ENCODE results near the gene CNOT1.
"Not testable (repeated sequence)": the region's sequence is repeated elsewhere in the genome, so short reads cannot be mapped to it uniquely, and the experiment has no call there.

CNOT1 gene

GRCh38 chr16:58638148-58639036 lies 8.8 kb upstream of the CNOT1 start:
- peak; percentile 92 for DNase-seq (ENCODE audit: low read depth)

- not testable (repeated sequence) for DNase-seq (ENCODE audit: low read depth)
These were observed 7.4 kb upstream of the CNOT1 start for GRCh38 chr16:58637021-58637420.

DNA sequence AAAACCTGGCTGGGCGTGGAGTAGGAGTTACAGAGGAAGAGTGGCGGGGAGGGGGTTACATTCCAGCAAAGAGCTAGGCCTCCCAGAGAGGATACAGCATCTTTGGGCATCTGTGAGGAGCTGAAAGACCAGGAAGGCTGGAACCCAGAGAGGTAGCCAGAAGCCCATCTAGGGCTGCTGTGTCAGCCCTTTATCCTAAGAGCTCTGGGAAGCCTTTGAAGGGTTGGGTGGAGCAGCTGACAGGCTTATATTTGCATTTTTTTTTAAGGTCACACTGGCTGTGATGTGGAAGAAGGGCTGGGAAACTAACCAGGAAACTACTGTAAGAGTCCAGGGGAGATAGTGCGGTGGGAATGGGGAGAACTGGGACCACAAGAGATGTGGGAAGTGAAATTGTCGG lies 6.8 kb upstream of the CNOT1 start:
- no peak for DNase-seq (ENCODE audit: low read depth)

DNA sequence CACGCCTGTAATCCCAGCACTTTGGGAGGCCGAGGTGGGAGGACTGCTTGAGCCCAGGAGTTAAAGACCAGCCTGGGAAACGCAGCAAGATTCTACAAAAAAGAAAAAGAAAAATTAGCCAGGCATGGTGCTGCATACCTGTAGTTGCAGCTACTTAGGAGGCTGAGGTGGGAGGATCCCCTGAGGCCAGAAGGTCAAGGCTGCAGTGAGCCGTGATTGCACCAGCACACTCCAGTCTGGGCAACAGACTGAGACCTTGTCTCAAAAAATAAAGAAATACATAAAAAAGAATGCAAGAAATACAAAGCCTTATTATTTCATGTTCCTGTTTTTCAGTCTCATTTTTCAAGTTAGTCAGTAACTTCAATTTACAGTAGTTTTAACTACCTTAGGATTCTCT lies 5.9 kb upstream of the CNOT1 start:
- DNase-seq (ENCODE audit: low read depth), result no peak

- DNase-seq (ENCODE audit: low read depth), result no peak
These were observed 4.7 kb upstream of the CNOT1 start for GRCh38 chr16:58634265-58634802.

- peak; percentile 43 for DNase-seq (ENCODE audit: low read depth)
These were observed 537 bp downstream of the CNOT1 start for GRCh38 chr16:58628845-58629732.

- no peak for DNase-seq (ENCODE audit: low read depth)
These were observed 5.4 kb downstream of the CNOT1 start for GRCh38 chr16:58624209-58624608.

DNA sequence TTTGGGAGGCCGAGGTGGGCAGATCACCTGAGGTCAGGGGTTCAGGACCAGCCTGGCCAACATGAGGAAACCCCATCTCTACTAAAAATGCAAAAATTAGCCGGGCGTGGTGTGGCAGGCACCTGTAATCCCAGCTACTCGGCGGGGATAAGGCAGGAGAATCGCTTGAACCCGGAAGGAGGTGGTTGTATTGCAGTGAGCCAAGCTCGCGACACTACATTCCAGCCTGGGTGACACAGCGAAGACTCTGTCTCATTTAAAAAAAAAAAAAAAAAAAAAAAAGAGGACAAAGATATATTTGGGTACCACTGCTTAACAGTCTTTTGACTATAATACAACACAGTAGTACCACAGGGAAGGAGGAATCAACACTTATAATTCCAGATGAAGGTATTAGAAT lies 9.2 kb downstream of the CNOT1 start:
- DNase-seq (ENCODE audit: low read depth), result no peak

DNA sequence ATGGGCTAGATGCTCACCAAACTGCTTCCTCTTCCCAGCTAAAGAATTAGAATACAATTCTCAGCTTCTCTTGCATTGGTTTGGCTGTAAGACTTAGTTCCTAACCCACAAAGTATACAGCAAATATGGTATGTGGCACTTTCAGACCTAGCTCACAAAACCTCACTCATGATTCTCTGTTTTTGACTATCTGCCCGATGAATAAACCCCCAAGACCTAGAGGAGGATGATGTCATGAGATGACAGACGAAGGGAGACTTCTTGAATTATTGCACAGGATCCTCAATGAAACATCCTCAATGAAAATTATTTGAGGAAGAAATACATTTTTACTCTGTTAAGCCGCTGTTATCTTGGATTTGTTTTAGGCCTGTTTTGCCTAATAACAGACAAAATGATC lies 14.3 kb downstream of the CNOT1 start:
- peak; percentile 51 for DNase-seq (ENCODE audit: low read depth)

DNA sequence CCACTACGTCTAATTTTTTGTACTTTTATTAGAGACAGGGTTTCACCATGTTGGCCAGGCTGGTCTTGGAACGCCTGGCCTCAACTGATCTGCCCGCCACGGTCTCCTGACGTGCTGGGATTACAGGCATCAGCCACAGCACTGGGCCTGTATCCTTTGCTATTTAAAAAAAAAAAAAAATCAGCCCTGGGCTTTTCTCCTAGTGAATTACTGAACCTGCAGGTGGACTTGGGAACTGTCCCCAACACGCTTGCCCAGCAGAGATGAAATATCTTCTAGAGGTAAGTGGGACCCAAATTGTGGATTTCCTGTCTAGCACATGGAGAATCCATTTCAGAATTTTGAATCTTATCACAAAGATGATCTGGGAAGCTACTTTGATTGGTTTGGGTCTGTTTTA lies 14.8 kb downstream of the CNOT1 start:
- no peak for DNase-seq (ENCODE audit: low read depth)

DNA sequence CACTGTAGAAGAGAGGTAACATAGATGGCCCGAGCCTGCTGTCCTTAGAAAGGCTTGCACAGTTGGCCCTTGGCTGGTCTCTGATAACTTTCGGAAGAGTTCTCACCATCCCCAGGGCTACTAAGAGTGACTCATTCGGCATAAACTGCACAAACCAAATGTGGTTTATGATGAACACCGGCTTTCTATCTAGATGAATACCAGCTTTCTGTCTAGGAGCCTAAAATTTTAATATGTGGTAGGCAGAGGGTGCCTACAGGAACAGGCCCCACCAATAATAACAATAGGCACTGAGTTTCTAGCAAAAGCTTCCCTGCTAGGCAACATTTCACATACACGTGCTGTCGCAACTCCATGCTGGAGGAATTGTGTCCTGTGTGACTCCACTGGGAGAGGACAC lies 15.4 kb downstream of the CNOT1 start:
- peak; percentile 67 for DNase-seq (ENCODE audit: low read depth)

DNA sequence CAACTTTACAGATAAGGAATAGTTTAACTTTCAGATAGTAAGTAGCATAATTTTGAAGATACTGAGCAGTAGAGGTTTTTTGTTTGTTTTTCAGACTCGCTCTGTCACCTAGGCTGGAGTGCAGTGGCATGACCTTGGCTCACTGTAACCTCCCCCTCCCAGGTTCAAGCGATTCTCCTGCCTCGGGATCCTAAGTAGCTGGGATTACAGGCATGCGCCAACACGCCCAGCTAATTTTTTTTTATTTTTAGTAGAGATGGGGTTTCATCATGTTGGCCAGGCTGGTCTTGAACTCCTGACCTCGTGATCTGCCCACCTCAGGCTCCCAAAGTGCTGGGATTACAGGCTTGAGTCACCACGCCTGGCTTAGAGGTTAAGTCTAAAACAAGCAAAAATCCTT lies 16.7 kb downstream of the CNOT1 start:
- not testable (repeated sequence) for DNase-seq (ENCODE audit: low read depth)

GRCh38 chr16:58608601-58609136 lies 21.0 kb downstream of the CNOT1 start:
- DNase-seq (ENCODE audit: low read depth), result no peak

DNA sequence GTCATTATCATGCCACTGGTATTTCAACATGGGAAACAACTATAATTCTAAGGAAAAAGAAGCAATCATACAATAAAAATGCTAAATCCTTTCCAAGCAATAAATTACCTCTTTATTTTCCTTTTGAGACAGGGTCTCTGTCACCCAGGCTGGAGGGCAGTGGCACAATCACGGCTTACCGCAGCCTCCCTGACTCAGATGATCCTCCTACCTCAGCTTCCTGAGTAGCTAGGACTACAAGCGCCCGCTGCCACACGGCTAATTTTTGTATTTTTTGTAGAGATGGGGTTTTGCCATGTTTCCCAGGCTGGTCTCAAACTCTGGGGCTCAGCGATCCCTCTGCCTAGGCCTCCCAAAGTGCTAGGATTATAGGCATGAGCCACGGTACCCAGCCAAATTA lies 24.1 kb downstream of the CNOT1 start:
- DNase-seq (ENCODE audit: low read depth), result no peak

DNA sequence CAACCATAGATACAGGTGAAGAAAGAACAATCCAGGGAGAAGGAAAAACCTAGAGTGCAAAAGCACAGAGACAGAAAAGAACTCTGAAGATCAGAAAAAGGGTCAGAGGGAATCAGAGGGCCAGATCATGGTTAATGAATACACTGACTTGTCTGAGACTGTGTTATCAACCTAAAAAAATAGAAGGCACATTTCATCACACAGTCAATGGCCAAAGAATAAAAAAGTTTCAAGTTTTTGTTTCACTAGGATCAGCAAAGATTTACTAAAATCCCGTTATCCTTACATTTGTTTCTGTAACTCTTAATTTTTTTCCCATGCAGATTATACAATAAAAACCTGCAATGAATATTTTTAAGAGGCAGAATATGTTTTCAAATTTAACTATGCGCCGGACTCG lies 38.5 kb downstream of the CNOT1 start:
- DNase-seq (ENCODE audit: low read depth), result no peak

- no peak for DNase-seq (ENCODE audit: low read depth)
These were observed 40.2 kb downstream of the CNOT1 start for GRCh38 chr16:58589326-58589905.

DNA sequence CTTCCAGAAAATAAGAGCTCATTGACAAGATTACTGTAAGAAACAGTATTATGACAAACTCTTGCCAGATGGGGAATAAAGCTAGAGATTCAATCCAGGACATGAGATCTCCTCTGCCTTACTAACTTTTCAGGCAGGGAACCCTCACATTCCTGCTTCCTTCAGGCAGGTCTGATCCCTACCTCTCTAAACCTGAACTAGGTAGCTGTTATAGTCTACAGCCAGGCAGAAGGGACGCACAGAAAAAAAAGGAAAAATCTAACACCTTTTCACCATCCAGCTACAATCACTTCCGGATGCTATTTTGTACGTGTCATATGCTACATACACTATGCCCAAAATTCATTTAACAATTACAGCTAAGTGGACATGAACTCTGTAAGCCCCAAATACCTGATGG lies 41.2 kb downstream of the CNOT1 start:
- no peak for DNase-seq (ENCODE audit: low read depth)

GRCh38 chr16:58586340-58587030 lies 43.1 kb downstream of the CNOT1 start:
- DNase-seq (ENCODE audit: low read depth), result no peak

DNA sequence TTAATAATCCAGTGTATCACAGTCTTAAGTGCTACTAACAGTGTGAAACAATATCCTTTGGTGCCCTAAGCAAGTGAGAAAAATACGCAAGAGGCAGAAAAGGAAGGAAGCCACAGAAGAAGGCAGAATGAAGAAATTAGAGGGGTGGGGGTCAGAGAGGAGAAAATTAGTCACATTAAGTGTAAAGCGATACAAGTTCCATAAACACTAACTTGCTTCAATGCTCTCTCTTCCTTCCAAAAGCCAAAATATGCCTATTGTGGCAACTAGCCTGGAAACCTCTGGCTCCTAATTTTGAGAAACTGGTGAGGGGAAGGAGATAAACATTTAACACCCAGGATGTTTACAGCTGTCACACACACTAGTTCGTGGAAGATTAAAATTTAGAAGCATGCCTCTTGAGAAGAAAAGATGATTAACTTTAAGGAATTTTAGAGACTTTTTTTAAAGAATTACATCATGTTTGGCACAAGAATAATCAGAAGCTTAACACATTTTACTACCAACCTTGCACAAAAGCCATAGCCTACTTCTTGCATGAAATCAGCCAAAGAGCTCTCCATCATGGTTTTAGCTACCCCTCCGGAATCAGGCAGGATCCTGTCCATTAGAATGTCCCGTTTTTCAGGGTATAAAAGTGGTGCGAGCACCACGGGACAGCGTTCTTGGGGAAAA lies 44.7 kb downstream of the CNOT1 start:
- DNase-seq (ENCODE audit: low read depth), result no peak

DNA sequence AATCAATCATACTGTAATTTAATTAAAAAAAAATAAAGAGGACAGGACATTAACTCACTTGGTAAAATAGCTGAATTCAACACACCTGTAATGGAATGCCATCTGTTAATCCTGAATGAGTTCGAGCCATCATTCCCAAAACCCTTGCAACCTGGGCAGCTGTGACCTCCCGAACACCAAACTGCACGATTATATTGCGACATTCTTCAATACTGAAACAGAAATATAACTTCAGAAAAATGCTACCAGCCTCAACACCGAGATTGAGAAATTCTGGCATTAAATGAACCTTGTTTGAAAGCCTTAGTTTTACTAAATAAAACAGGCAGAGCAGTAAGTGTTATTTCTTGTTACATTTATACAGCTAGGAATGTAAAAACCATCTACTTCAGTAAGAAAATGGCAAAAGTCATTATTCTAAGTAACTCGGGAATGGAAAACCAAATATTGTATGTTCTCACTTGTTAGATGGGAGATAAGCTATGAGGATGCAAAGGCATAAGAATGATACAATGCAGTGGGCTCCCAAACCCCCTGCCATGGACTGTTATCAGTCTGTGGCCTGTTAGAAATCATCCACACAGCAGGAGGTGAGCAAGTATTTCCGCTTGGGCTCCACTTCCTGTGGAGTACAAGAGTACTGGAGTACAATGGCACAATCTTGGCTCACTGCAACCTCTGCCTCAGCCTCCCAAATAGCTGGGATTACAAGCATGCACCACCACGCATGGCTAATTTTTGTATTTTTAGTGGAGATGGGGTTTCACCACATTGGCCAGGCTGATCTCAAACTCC lies 46.5 kb downstream of the CNOT1 start:
- DNase-seq (ENCODE audit: low read depth), result peak; percentile 54
